CD4-positive, alpha-beta memory T cell (primary cell): ENCODE results near the gene BCL2L12. TPM values are rescaled to one million over a fixed set of nuclear protein-coding genes. Genes with fewer than 3 reads are reported as not detected.
A peak's percentile ranks its signal among the peaks of the same experiment; 100 is the strongest.

Experiments
- CTCF ChIA-PET: fragments of 350-600 bp; sonication (Branson Sonifier 250); formaldehyde crosslinking; loops from one replicate; lab custom pipeline; 2021; ENCODE audit warnings: inconsistent platforms; ENCODE audit not compliant: partially characterized antibody; lab: Charles Lee
- POLR2A ChIA-PET: fragments of 350-600 bp; sonication (Branson Sonifier 250); formaldehyde crosslinking; loops from one replicate; lab custom pipeline; 2021; ENCODE audit not compliant: partially characterized antibody; lab: Charles Lee
- DNase-seq, 5 donors: peaks; one replicate each; pipeline versions ENCODE4 v3.0.0 to v3.0.0-alpha.2; 2020 to 2022; ENCODE audit warnings: mixed read lengths in 1 of 5
- H3K27ac ChIP-seq: one replicate; pipeline ENCODE4 v1.7.0; 2013; ENCODE audit warnings: low read depth, low read length
- H3K27me3 ChIP-seq: 2 replicates; pipeline ENCODE4 v1.7.0; 2013; ENCODE audit warnings: mild to moderate bottlenecking, low read length, moderate library complexity; ENCODE audit not compliant: insufficient read depth
- H3K36me3 ChIP-seq: 2 replicates; pipeline ENCODE4 v1.7.0; 2013; ENCODE audit warnings: mild to moderate bottlenecking, low read length, moderate library complexity; ENCODE audit not compliant: insufficient read depth
- H3K4me1 ChIP-seq: 2 replicates; pipeline ENCODE4 v1.7.0; 2013; ENCODE audit warnings: mild to moderate bottlenecking, low read length, moderate library complexity; ENCODE audit not compliant: insufficient read depth
- H3K4me3 ChIP-seq, 2 donors: one replicate each; pipeline ENCODE4 v1.7.0; 2013; ENCODE audit warnings: low read length in 2 of 2, mild to moderate bottlenecking in 1 of 2
- H3K9me3 ChIP-seq, 2 donors: one replicate each; pipeline ENCODE4 v1.7.0; 2013; ENCODE audit warnings: low read length in 2 of 2, control low read depth in 1 of 2; ENCODE audit not compliant: control insufficient read depth in 1 of 2
- H3K27ac Mint-ChIP-seq, 7 donors: one replicate each; pipeline ENCODE4 v1.8.0; 2020 to 2021; ENCODE audit warnings: mixed read lengths in 7 of 7, mild to moderate bottlenecking in 6 of 7, inconsistent platforms in 3 of 7, moderate library complexity in 3 of 7
- H3K27me3 Mint-ChIP-seq, 2 donors: one replicate each; pipeline ENCODE4 v1.8.0; 2020 to 2021; ENCODE audit warnings: mixed read lengths in 2 of 2
- H3K36me3 Mint-ChIP-seq, 2 donors: one replicate each; pipeline ENCODE4 v1.8.0; 2020 to 2021; ENCODE audit warnings: mixed read lengths in 2 of 2, inconsistent platforms in 1 of 2, mild to moderate bottlenecking in 1 of 2
- H3K4me1 Mint-ChIP-seq, 4 donors: one replicate each; pipeline ENCODE4 v1.8.0; 2020 to 2021; ENCODE audit warnings: mixed read lengths in 4 of 4, mild to moderate bottlenecking in 1 of 4
- H3K4me3 Mint-ChIP-seq, 8 donors: one replicate each; pipeline ENCODE4 v1.8.0; 2020 to 2021; ENCODE audit warnings: mixed read lengths in 8 of 8, mild to moderate bottlenecking in 7 of 8, moderate library complexity in 6 of 8, inconsistent platforms in 3 of 8
- H3K9me3 Mint-ChIP-seq, 8 donors: one replicate each; pipeline ENCODE4 v1.8.0; 2020 to 2021; ENCODE audit warnings: mixed read lengths in 8 of 8, mild to moderate bottlenecking in 5 of 8, inconsistent platforms in 3 of 8, moderate library complexity in 1 of 8
- intact Hi-C: fragments of 100-400 bp; cut with micrococcal nuclease; formaldehyde crosslinking; loops from one replicate; pipeline ENCODE4 v1.15.1; 2023
- polyA plus RNA-seq, 2 donors: library from polyadenylated mRNA; unstranded; fragments of 300-500 nt; fragmentation: Illumina TruSeq; gene quantifications; one replicate each; pipeline ENCODE4 v1.2.3, GENCODE V29; 2021
- total RNA-seq, 2 experiments: library from RNA; stranded (reverse); gene quantifications; one replicate each; pipeline ENCODE4 v1.2.3, GENCODE V29; 2021

Gene BCL2L12
- total and polyA plus RNA-seq, 4 experiments from 2014 or later: 16.3 to 22.1 (median 19.5) TPM

GRCh38 chr19:49688531-49689132, 22.9 kb downstream of the BCL2L12 start:
- Histone ChIP-seq H3K4me1 (peaks cover 27% of the 10 kb centered on the region), H3K9me3 (no peaks in the 10 kb centered on the region), H3K27me3 (peaks cover 4% of the 10 kb centered on the region), H3K4me3 (no peak overlapping the region), H3K36me3 (peaks cover 24% of the 10 kb centered on the region), H3K27ac (no peak overlapping the region)
- ChIA-PET CTCF (no interaction called here), POLR2A (no interaction called here)
- intact Hi-C loops: no loop called here
- Mint-ChIP-seq H3K4me3 (no peak overlapping the region), H3K4me1 (peaks cover 12 to 27% (median 17%) of the 10 kb centered on the region in 4 donors), H3K27me3 (peaks cover 8 to 13% of the 10 kb centered on the region in 2 donors), H3K36me3 (peaks cover 15 to 31% of the 10 kb centered on the region in 2 donors), H3K27ac (peak overlapping the region in 2 of 7 donors; percentile 10 to 31), H3K9me3 (no peaks in the 10 kb centered on the region)
- peak in 1 of 5 donors; percentile 15 for DNase-seq

- Histone ChIP-seq H3K36me3 (peaks cover 16% of the 10 kb centered on the region), H3K4me3 (peak within 1 kb of the TSS in 1 of 2 donors; percentile 49), H3K9me3 (no peaks in the 10 kb centered on the region), H3K27ac (no peak within 1 kb of the TSS), H3K4me1 (peaks cover 27% of the 10 kb centered on the region), H3K27me3 (peaks cover 4% of the 10 kb centered on the region)
- Mint-ChIP-seq H3K4me1 (peaks cover 14 to 27% (median 17%) of the 10 kb centered on the region in 4 donors), H3K36me3 (peaks cover 10 to 23% of the 10 kb centered on the region in 2 donors), H3K4me3 (peak within 1 kb of the TSS; percentile 85 to 94 (median 90)), H3K27me3 (peaks cover 10 to 16% of the 10 kb centered on the region in 2 donors), H3K9me3 (no peaks in the 10 kb centered on the region), H3K27ac (peak within 1 kb of the TSS in 6 of 7 donors; percentile 25 to 84 (median 47))
- intact Hi-C loops: no loop called here
- POLR2A ChIA-PET: interaction anchor here (1.3 kb wide), 1 partner anchor 13 kb away, joined by 4 read pairs; no protein-coding TSS in a partner anchor
- peak in 2 of 5 donors; percentile 19 to 46 for DNase-seq
- CTCF ChIA-PET: interaction anchor here (0.9 to 1.6 kb wide), 4 partner anchors 9 to 28 kb away, joined by 3 to 5 read pairs (median 3); no protein-coding TSS in a partner anchor
Observed at GRCh38 chr19:49689133-49690078, 23.7 kb downstream of the BCL2L12 start, which contains the start of gene ADM5. TSS of gene ADM5 (plus strand) at chr19:49689594. CDS start at chr19:49689838, 244 bp downstream.

GRCh38 chr19:49690079-49690655, 24.4 kb downstream of the BCL2L12 start:
- Histone ChIP-seq H3K4me1 (peaks cover 27% of the 10 kb centered on the region), H3K4me3 (peak overlapping the region in 1 of 2 donors; percentile 49), H3K27ac (no peak overlapping the region), H3K9me3 (no peaks in the 10 kb centered on the region), H3K27me3 (peaks cover 4% of the 10 kb centered on the region), H3K36me3 (peaks cover 12% of the 10 kb centered on the region)
- H3K27ac Mint-ChIP-seq: peak overlapping the region in 6 of 7 donors; percentile 25 to 84 (median 47)
- peak overlapping the region; percentile 85 to 94 (median 90) for H3K4me3 Mint-ChIP-seq
- peak in 1 of 5 donors; percentile 20 for DNase-seq
- CTCF ChIA-PET: interaction anchor here (0.9 to 1.6 kb wide), 4 partner anchors 9 to 27 kb away, joined by 3 to 5 read pairs (median 3); no protein-coding TSS in a partner anchor
- H3K4me1 Mint-ChIP-seq: peaks cover 14 to 27% (median 17%) of the 10 kb centered on the region in 4 donors
- intact Hi-C loops: no loop called here
- no peaks in the 10 kb centered on the region for H3K9me3 Mint-ChIP-seq
- H3K27me3 Mint-ChIP-seq: peaks cover 10 to 16% of the 10 kb centered on the region in 2 donors
- H3K36me3 Mint-ChIP-seq: peaks cover 8 to 19% of the 10 kb centered on the region in 2 donors
- POLR2A ChIA-PET: interaction anchor here (1.3 kb wide), 1 partner anchor 14 kb away, joined by 4 read pairs; no protein-coding TSS in a partner anchor

GRCh38 chr19:49690656-49691242, 25.0 kb downstream of the BCL2L12 start, which contains the start of gene CPT1C:
TSS of gene CPT1C (plus strand) at chr19:49691116. CDS start at chr19:49692253, 1,137 bp downstream.
- Histone ChIP-seq H3K36me3 (peaks cover 6% of the 10 kb centered on the region), H3K27ac (peak within 1 kb of the TSS; percentile 30), H3K9me3 (no peaks in the 10 kb centered on the region), H3K27me3 (peaks cover 4% of the 10 kb centered on the region), H3K4me3 (peak within 1 kb of the TSS in 1 of 2 donors; percentile 49), H3K4me1 (peaks cover 27% of the 10 kb centered on the region)
- DNase-seq: peak; percentile 29 to 67 (median 40)
- peak within 1 kb of the TSS; percentile 38 to 84 (median 45) for H3K27ac Mint-ChIP-seq
- H3K4me3 Mint-ChIP-seq: peak within 1 kb of the TSS; percentile 85 to 94 (median 90)
- CTCF ChIA-PET: interaction anchor here (0.9 to 1.6 kb wide), 3 partner anchors 10 to 27 kb away, joined by 3 to 5 read pairs (median 3); no protein-coding TSS in a partner anchor
- peaks cover 10 to 16% of the 10 kb centered on the region in 2 donors for H3K27me3 Mint-ChIP-seq
- POLR2A ChIA-PET: interaction anchor here (1.0 kb wide), 1 partner anchor 13 kb away, joined by 3 read pairs; the partner anchor contains the start of gene PRMT1
- H3K36me3 Mint-ChIP-seq: peaks cover 5 to 13% of the 10 kb centered on the region in 2 donors
- intact Hi-C loops: no loop called here
- no peaks in the 10 kb centered on the region for H3K9me3 Mint-ChIP-seq
- peaks cover 14 to 27% (median 17%) of the 10 kb centered on the region in 4 donors for H3K4me1 Mint-ChIP-seq

GRCh38 chr19:49691243-49692146, 25.8 kb downstream of the BCL2L12 start:
- H3K4me3 Mint-ChIP-seq: peak overlapping the region; percentile 85 to 94 (median 90)
- Histone ChIP-seq H3K27ac (peak overlapping the region; percentile 30), H3K9me3 (no peaks in the 10 kb centered on the region), H3K4me3 (peak overlapping the region in 1 of 2 donors; percentile 49), H3K36me3 (no peaks in the 10 kb centered on the region), H3K4me1 (peaks cover 27% of the 10 kb centered on the region), H3K27me3 (peaks cover 4% of the 10 kb centered on the region)
- H3K4me1 Mint-ChIP-seq: peaks cover 14 to 27% (median 17%) of the 10 kb centered on the region in 4 donors
- ChIA-PET CTCF (no interaction called here), POLR2A (interaction anchor here (0.8 to 1.0 kb wide), 2 partner anchors 14 to 51 kb away, joined by 3 read pairs; partner anchors contain the start of gene PRMT1)
- H3K36me3 Mint-ChIP-seq: peaks cover 3 to 11% of the 10 kb centered on the region in 2 donors
- H3K27ac Mint-ChIP-seq: peak overlapping the region in 2 of 7 donors; percentile 43 to 45
- intact Hi-C loops: no loop called here
- no peaks in the 10 kb centered on the region for H3K9me3 Mint-ChIP-seq
- peaks cover 10 to 16% of the 10 kb centered on the region in 2 donors for H3K27me3 Mint-ChIP-seq
- DNase-seq: no peak
